PC-9 (cell line): ENCODE results near the gene TSPEAR. TPM values are rescaled to one million over a fixed set of nuclear protein-coding genes. Genes with fewer than 3 reads are reported as not detected.

ENCODE experiments used
- BruUV-seq: library from RNA; stranded (reverse); fragments of 400-500 nt; replicated peaks from 2 replicates; lab custom pipeline; 2021; lab: Mats Ljungman, UMichigan
- CTCF ChIA-PET: fragments of 300-600 bp; sonication (Branson Sonifier 250); formaldehyde crosslinking; loops from one replicate; lab custom pipeline; 2022; ENCODE audit warnings: antibody characterized with exemption; lab: Charles Lee
- POLR2A ChIA-PET: fragments of 300-600 bp; sonication (Branson Sonifier 250); formaldehyde crosslinking; loops from one replicate; lab custom pipeline; 2022; ENCODE audit warnings: antibody characterized with exemption; ENCODE audit not compliant: unreplicated experiment; lab: Charles Lee
- DNase-seq, 2 experiments: peaks; one replicate each; pipeline versions ENCODE4 v3.0.0 to v3.0.0-alpha.2; 2015 to 2022; ENCODE audit warnings: mixed read lengths in 1 of 2
- H2AFZ ChIP-seq: fragments of 200-600 bp; sonication (generic); 2 replicates; pipeline ENCODE4 v1.8.1; 2017; ENCODE audit warnings: antibody characterized with exemption
- H3F3A ChIP-seq: fragments of 200-600 bp; sonication (generic); 2 replicates; pipeline ENCODE4 v1.8.1; 2017; ENCODE audit warnings: antibody characterized with exemption, mild to moderate bottlenecking, low read depth; ENCODE audit not compliant: insufficient read depth
- H3K27ac ChIP-seq: fragments of 200-600 bp; sonication (generic); 2 replicates; pipeline ENCODE4 v1.6.1; 2016; ENCODE audit warnings: mixed run types
- H3K27me3 ChIP-seq: fragments of 200-600 bp; sonication (generic); 2 replicates; pipeline ENCODE4 v1.6.1; 2016; ENCODE audit warnings: low read depth, mixed run types; ENCODE audit not compliant: insufficient read depth
- H3K36me3 ChIP-seq: fragments of 200-600 bp; sonication (generic); 2 replicates; pipeline ENCODE4 v1.6.1; 2016; ENCODE audit warnings: low read depth, mixed run types
- H3K4me1 ChIP-seq: fragments of 200-600 bp; sonication (generic); replicated peaks from 2 replicates; pipeline ENCODE4 v1.6.1; 2016; ENCODE audit warnings: mixed run types; ENCODE audit not compliant: insufficient read depth
- H3K4me2 ChIP-seq: fragments of 200-600 bp; sonication (generic); 2 replicates; pipeline ENCODE4 v1.6.1; 2017; ENCODE audit warnings: mixed run types
- H3K4me3 ChIP-seq: fragments of 200-600 bp; sonication (generic); 2 replicates; pipeline ENCODE4 v1.6.1; 2016; ENCODE audit warnings: mixed run types
- H3K79me2 ChIP-seq: fragments of 200-600 bp; sonication (generic); 2 replicates; pipeline ENCODE4 v1.6.1; 2017; ENCODE audit warnings: low read depth, mixed run types
- H3K9me2 ChIP-seq: fragments of 200-600 bp; sonication (generic); 2 replicates; pipeline ENCODE4 v1.8.1; 2017; ENCODE audit warnings: mild to moderate bottlenecking; ENCODE audit not compliant: insufficient read depth
- H3K9me3 ChIP-seq: fragments of 200-600 bp; sonication (generic); 2 replicates; pipeline ENCODE4 v1.8.1; 2016; ENCODE audit warnings: low read depth; ENCODE audit not compliant: insufficient read depth
- H4K20me1 ChIP-seq: fragments of 200-600 bp; sonication (generic); 2 replicates; pipeline ENCODE4 v1.8.1; 2017; ENCODE audit not compliant: insufficient read depth
- EZH2 ChIP-seq: fragments of 200-600 bp; sonication (generic); IDR thresholded peaks from 2 replicates; pipeline ENCODE4 v1.8.0; 2017; ENCODE audit warnings: antibody characterized with exemption, low read depth
- intact Hi-C: fragments of 100-400 bp; cut with micrococcal nuclease; formaldehyde crosslinking; loops from one replicate; pipeline ENCODE4 v1.10.0; 2022; ENCODE audit not compliant: unreplicated experiment
- total RNA-seq: library from RNA; stranded (reverse); gene quantifications from 2 replicates; pipeline ENCODE4 v1.2.3, GENCODE V29; 2021
- TF ChIP-seq, protein P1 (sequence below): fragments of 200-600 bp; sonication (generic); conservative IDR thresholded peaks from 2 replicates; pipeline ENCODE4 v1.6.1; 2017; ENCODE audit warnings: mixed run types, antibody characterized with exemption, mild to moderate bottlenecking, moderate library complexity

Gene TSPEAR
- total RNA-seq, 1 experiment from 2014 or later: not detected

DNA sequence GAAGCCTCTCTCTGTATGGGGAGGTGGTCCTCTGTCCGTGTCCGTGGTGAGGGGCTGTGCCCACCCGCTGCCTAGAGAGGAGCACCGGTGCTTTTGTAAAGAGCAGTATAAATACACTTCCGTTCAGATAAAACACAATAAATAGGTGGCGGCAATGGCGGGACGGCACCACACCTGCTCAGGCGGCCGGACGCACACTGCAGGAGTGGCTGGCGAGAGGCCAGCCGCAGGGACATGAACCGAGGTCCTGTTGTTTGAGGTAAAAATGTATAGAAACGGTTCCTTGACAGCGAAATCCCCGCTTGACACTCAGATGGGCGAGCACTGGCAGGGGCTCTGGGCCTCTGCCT is 212.2 kb downstream of the TSPEAR start:
- Histone ChIP-seq H3K79me2 (no peaks in the 10 kb centered on the region), H3K36me3 (no peaks in the 10 kb centered on the region), H2AFZ (no peak overlapping the region), H3K9me3 (no peaks in the 10 kb centered on the region), H3K27me3 (peaks cover 93% of the 10 kb centered on the region), H4K20me1 (no peaks in the 10 kb centered on the region), H3K4me1 (no peaks in the 10 kb centered on the region), H3K27ac (no peak overlapping the region), H3K9me2 (no peaks in the 10 kb centered on the region), H3F3A (no peaks in the 10 kb centered on the region), H3K4me2 (no peak overlapping the region), H3K4me3 (no peak overlapping the region)
- TF ChIP-seq, protein P1, sequence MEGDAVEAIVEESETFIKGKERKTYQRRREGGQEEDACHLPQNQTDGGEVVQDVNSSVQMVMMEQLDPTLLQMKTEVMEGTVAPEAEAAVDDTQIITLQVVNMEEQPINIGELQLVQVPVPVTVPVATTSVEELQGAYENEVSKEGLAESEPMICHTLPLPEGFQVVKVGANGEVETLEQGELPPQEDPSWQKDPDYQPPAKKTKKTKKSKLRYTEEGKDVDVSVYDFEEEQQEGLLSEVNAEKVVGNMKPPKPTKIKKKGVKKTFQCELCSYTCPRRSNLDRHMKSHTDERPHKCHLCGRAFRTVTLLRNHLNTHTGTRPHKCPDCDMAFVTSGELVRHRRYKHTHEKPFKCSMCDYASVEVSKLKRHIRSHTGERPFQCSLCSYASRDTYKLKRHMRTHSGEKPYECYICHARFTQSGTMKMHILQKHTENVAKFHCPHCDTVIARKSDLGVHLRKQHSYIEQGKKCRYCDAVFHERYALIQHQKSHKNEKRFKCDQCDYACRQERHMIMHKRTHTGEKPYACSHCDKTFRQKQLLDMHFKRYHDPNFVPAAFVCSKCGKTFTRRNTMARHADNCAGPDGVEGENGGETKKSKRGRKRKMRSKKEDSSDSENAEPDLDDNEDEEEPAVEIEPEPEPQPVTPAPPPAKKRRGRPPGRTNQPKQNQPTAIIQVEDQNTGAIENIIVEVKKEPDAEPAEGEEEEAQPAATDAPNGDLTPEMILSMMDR: no peak
- no peak for TF ChIP-seq EZH2
- ChIA-PET POLR2A (no interaction called here), CTCF (no interaction called here)
- intact Hi-C loops: no loop called here
- BruUV-seq: no TSS peak
- no peak for DNase-seq

DNA sequence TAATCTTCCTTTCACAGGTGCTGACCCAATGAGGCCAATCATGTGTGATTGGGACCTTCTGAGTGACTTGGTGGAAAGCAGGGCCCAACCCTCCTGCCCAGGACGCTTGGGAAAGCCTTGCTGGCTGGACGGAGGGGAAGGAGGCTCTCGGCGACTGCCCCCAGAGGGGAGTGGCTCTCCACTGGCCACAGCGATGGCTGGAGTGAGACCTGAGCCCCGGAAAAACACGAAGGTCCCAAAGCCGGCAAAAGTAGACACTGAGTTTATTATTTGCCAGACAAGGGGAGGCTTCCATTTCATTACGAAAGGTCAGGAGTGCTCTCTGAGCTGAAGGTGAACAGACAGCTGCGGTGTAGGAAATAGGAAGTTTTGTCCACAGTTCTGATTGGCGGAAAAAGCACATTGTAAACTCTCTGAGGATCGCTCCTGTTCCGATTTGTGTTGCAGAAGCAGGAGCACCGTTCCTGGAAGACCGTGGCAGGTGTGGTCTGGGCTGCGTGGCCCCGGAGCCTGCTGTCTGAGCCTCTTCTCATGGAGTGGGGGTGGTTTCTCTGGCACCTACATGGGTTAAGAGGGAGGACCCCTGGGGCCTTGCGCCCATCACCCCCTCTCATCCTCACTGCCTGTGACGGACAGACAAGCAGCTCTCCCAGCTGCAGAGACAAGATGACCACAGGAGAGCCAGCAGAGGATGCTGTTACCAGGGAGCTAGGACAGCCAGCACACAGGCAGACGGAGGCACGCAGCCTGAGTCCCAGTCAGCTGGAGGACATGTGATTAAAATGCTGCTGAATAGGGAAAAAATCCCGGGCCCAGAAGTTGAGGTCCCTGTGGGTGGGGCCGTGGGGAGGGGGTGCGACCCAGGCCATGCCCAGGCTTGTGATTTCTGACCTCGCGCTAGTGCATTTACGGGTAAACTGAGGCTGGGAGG is 212.8 kb downstream of the TSPEAR start:
- no TSS peak for BruUV-seq
- H3K79me2 ChIP-seq: no peaks in the 10 kb centered on the region
- no peaks in the 10 kb centered on the region for H3K9me2 ChIP-seq
- no peaks in the 10 kb centered on the region for H4K20me1 ChIP-seq
- H3K36me3 ChIP-seq: no peaks in the 10 kb centered on the region
- no peak overlapping the region for H3K4me3 ChIP-seq
- ChIA-PET CTCF (no interaction called here), POLR2A (no interaction called here)
- TF ChIP-seq EZH2: no peak
- TF ChIP-seq, protein P1: no peak
- DNase-seq: no peak
- no peak overlapping the region for H3K4me2 ChIP-seq
- intact Hi-C loops: no loop called here
- H3K4me1 ChIP-seq: no peaks in the 10 kb centered on the region
- no peaks in the 10 kb centered on the region for H3K9me3 ChIP-seq
- H3K27me3 ChIP-seq: peaks cover 94% of the 10 kb centered on the region
- H2AFZ ChIP-seq: no peak overlapping the region
- H3K27ac ChIP-seq: no peak overlapping the region
- H3F3A ChIP-seq: no peaks in the 10 kb centered on the region

DNA sequence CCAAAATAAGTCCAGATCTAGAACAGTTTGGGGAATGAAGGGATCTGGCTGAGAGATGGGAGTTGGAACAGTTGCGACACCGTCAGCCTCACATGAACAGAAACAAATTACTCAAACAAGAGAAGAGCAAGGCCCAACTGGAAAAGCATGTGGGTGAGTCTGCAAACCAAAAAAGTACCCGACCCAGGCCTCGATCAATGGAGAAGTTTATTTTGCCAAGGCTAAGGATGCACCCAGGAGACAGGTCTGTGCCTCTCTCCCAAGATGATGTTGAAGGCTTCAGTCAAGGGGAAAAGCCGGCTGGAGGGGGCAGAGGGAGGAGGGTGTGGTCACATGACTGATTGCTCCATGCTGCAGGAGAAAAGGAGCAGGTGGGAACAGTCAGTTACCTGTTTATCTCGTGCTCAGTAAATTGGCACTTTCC is 213.7 kb downstream of the TSPEAR start:
- Histone ChIP-seq H4K20me1 (no peaks in the 10 kb centered on the region), H3K4me1 (no peaks in the 10 kb centered on the region), H3K79me2 (no peaks in the 10 kb centered on the region), H3K36me3 (no peaks in the 10 kb centered on the region), H3K9me2 (no peaks in the 10 kb centered on the region), H3F3A (no peaks in the 10 kb centered on the region), H3K27ac (no peak overlapping the region), H3K4me2 (no peak overlapping the region), H3K4me3 (no peak overlapping the region), H3K9me3 (no peaks in the 10 kb centered on the region), H2AFZ (no peak overlapping the region), H3K27me3 (peaks cover 99% of the 10 kb centered on the region)
- no peak for DNase-seq
- POLR2A ChIA-PET: no interaction called here
- BruUV-seq: no TSS peak
- CTCF ChIA-PET: no interaction called here
- TF ChIP-seq, protein P1: no peak
- TF ChIP-seq EZH2: no peak
- intact Hi-C loops: no loop called here
